HepG2 (cell line): Measurements from ENCODE around the gene OTUD7B. TPM values are rescaled to one million over a fixed set of nuclear protein-coding genes. Genes with fewer than 3 reads are reported as not detected.
A peak's percentile ranks its signal among the peaks of the same experiment; 100 is the strongest.

Experiments
- CENPX ChIP-seq: sonication (generic); formaldehyde crosslinking; IDR thresholded peaks from 2 replicates; pipeline ENCODE4 v1.9.0; 2021; ENCODE audit warnings: mild to moderate bottlenecking, missing genetic modification reagents, moderate library complexity
- CREB1 ChIP-seq, 2 experiments: fragments of 450-650 bp in 1 of 2; IDR thresholded peaks; 2 replicates each; pipeline ENCODE4 v1.6.1; 2016 to 2017; ENCODE audit warnings: control low read depth in 1 of 2, mild to moderate bottlenecking in 1 of 2, missing compliant biosample characterization in 1 of 2, missing genetic modification characterization in 1 of 2
- HIC2 ChIP-seq: sonication (generic); formaldehyde crosslinking; IDR thresholded peaks from 2 replicates; pipeline ENCODE4 v1.9.0; 2022; ENCODE audit warnings: low read depth, missing genetic modification reagents
- KLF12 ChIP-seq: sonication (generic); formaldehyde crosslinking; IDR thresholded peaks from 2 replicates; pipeline ENCODE4 v1.4.0; 2020; ENCODE audit warnings: missing genetic modification reagents, borderline replicate concordance
- MAFG ChIP-seq: sonication (generic); formaldehyde crosslinking; IDR thresholded peaks from 2 replicates; pipeline ENCODE4 v1.5.1; 2020; ENCODE audit warnings: mild to moderate bottlenecking, missing genetic modification reagents
- NFE2 ChIP-seq: sonication (generic); formaldehyde crosslinking; IDR thresholded peaks from 2 replicates; pipeline ENCODE4 v1.4.0; 2020; ENCODE audit warnings: missing genetic modification reagents
- NONO ChIP-seq, 2 experiments: fragments of 450-650 bp in 1 of 2; sonication (generic) in 1 of 2; formaldehyde crosslinking in 1 of 2; IDR thresholded peaks in 1 of 2; conservative IDR thresholded peaks in 1 of 2; 2 replicates each; pipeline versions ENCODE4 v1.6.1 to v1.8.0; 2017 to 2022; ENCODE audit warnings: mild to moderate bottlenecking in 1 of 2, missing genetic modification reagents in 1 of 2, moderate library complexity in 1 of 2
- PAX8 ChIP-seq: sonication (generic); formaldehyde crosslinking; IDR thresholded peaks from 2 replicates; pipeline ENCODE4 v1.8.0; 2022; ENCODE audit warnings: mild to moderate bottlenecking, missing genetic modification reagents, borderline replicate concordance
- PHF21A ChIP-seq: sonication (generic); formaldehyde crosslinking; IDR thresholded peaks from 2 replicates; pipeline ENCODE4 v1.5.0; 2020; ENCODE audit warnings: mild to moderate bottlenecking, missing genetic modification reagents
- POGZ ChIP-seq: sonication (generic); formaldehyde crosslinking; IDR thresholded peaks from 2 replicates; pipeline ENCODE4 v1.4.0; 2020; ENCODE audit warnings: mild to moderate bottlenecking, missing genetic modification reagents
- RBAK ChIP-seq: sonication (generic); formaldehyde crosslinking; IDR thresholded peaks from 2 replicates; pipeline ENCODE4 v1.5.1; 2020; ENCODE audit warnings: mild to moderate bottlenecking, missing genetic modification reagents
- SAP130 ChIP-seq: IDR thresholded peaks from 2 replicates; pipeline ENCODE4 v1.6.1; 2016; ENCODE audit warnings: low read depth
- TEF ChIP-seq: sonication (generic); formaldehyde crosslinking; IDR thresholded peaks from 2 replicates; pipeline ENCODE4 v1.5.0; 2020; ENCODE audit warnings: missing genetic modification reagents
- ZBTB25 ChIP-seq: IDR thresholded peaks from 2 replicates; pipeline ENCODE4 v1.6.1; 2018; ENCODE audit warnings: missing genetic modification reagents
- ZNF432 ChIP-seq: sonication (generic); formaldehyde crosslinking; IDR thresholded peaks from 2 replicates; pipeline ENCODE4 v1.5.0; 2020; ENCODE audit warnings: missing genetic modification reagents, mild to moderate bottlenecking, borderline replicate concordance
- ZNF512B ChIP-seq: sonication (generic); formaldehyde crosslinking; IDR thresholded peaks from 2 replicates; pipeline ENCODE4 v1.5.1; 2020; ENCODE audit warnings: missing genetic modification reagents, mild to moderate bottlenecking, borderline replicate concordance
- ZNF570 ChIP-seq: sonication (generic); formaldehyde crosslinking; IDR thresholded peaks from 2 replicates; pipeline ENCODE4 v1.4.0; 2020; ENCODE audit warnings: mild to moderate bottlenecking, missing genetic modification reagents, borderline replicate concordance
- ZNF598 ChIP-seq: sonication (generic); formaldehyde crosslinking; IDR thresholded peaks from 2 replicates; pipeline ENCODE4 v1.5.1; 2020; ENCODE audit warnings: mild to moderate bottlenecking, missing genetic modification reagents, borderline replicate concordance
- ZNF816 ChIP-seq: sonication (generic); formaldehyde crosslinking; IDR thresholded peaks from 2 replicates; pipeline ENCODE4 v1.8.0; 2022; ENCODE audit warnings: missing genetic modification reagents, mild to moderate bottlenecking, borderline replicate concordance
- ZNF878 ChIP-seq: sonication (generic); formaldehyde crosslinking; IDR thresholded peaks from 2 replicates; pipeline ENCODE4 v1.8.1; 2023; ENCODE audit warnings: mild to moderate bottlenecking, missing genetic modification reagents, moderate library complexity
- ZSCAN31 ChIP-seq: sonication (generic); formaldehyde crosslinking; IDR thresholded peaks from 2 replicates; pipeline ENCODE4 v1.5.0; 2020; ENCODE audit warnings: low read depth, mild to moderate bottlenecking, missing genetic modification reagents
- polyA plus RNA-seq, 8 experiments: library from polyadenylated mRNA; depleted of rRNA in 3 of 8; stranded (reverse) in 7 of 8; unstranded in 1 of 8; fragments of >200 nt; fragmentation: Illumina TruSeq in 4 of 8; extraction: Trizol in 4 of 8; gene quantifications; 2 replicates each; pipeline versions ENCODE4 v1.2.1 to v1.2.3, GENCODE V29; 2011 to 2016; ENCODE audit warnings: low read depth in 4 of 8, missing spikeins in 1 of 8, mixed read lengths in 1 of 8; ENCODE audit not compliant: insufficient read depth in 1 of 8
- total RNA-seq, 5 experiments: library from RNA; depleted of rRNA; stranded (reverse); fragments of >200 nt; fragmentation: Illumina TruSeq; extraction: Trizol; gene quantifications; 2 replicates each; pipeline ENCODE4 v1.2.3, GENCODE V29; 2016; ENCODE audit warnings: low read depth in 1 of 5

OTUD7B gene
- total and polyA plus RNA-seq, 2 of the 13 experiments (the other 11 are each of a cell fraction or from before 2014, with no cell fraction given): 5.1 to 11.2 TPM

GRCh38 chr1:150010393-150011115 is at the start of gene OTUD7B (continued):
- TF ChIP-seq CENPX (CRISPR knock-in tag) (no peak), TEF (CRISPR knock-in tag) (no peak), NFE2 (CRISPR knock-in tag) (no peak), CREB1 (IDR thresholded peaks at IDR 0.05) (no peak), CREB1 (CRISPR knock-in tag; IDR thresholded peaks at IDR 0.05) (no peak), ZNF512B (CRISPR knock-in tag) (no peak), ZNF878 (CRISPR knock-in tag) (0 out of 2 replicates have a peak, but pooled peaks have one; percentile 76), ZSCAN31 (CRISPR knock-in tag) (peak; percentile 82; the same call in 1 of the 2 replicates), MAFG (no peak), ZNF598 (CRISPR knock-in tag) (no peak; the same call in 1 of the 2 replicates), ZNF432 (CRISPR knock-in tag) (no peak), ZBTB25 (CRISPR knock-in tag) (peak; percentile 97), RBAK (CRISPR knock-in tag) (no peak), PAX8 (no peak; the same call in 1 of the 2 replicates), NONO (IDR thresholded peaks at IDR 0.05) (no peak), NONO (CRISPR knock-in tag; conservative IDR thresholded peaks at IDR 0.05) (peak; percentile 89), KLF12 (CRISPR knock-in tag) (peak; percentile 47; the same call in 1 of the 2 replicates), ZNF816 (CRISPR knock-in tag) (peak; percentile 73; the same call in 1 of the 2 replicates), ZNF570 (CRISPR knock-in tag) (no peak), HIC2 (no peak), SAP130 (CRISPR knock-in tag) (peak; percentile 92), PHF21A (CRISPR knock-in tag) (peak; percentile 90), POGZ (CRISPR knock-in tag) (peak; percentile 91)
